H1 (cell line): ENCODE data around the gene MFNG. TPM values are rescaled to one million over a fixed set of nuclear protein-coding genes. Genes with fewer than 3 reads are reported as not detected.
A peak's percentile ranks its signal among the peaks of the same experiment; 100 is the strongest.

ENCODE experiments used
- CTCF ChIA-PET: fragments of 300-600 bp; sonication (Branson Sonifier 250); formaldehyde crosslinking; loops from one replicate; lab custom pipeline; 2021; ENCODE audit not compliant: partially characterized antibody; lab: Charles Lee
- POLR2A ChIA-PET: fragments of 300-600 bp; sonication (Branson Sonifier 250); formaldehyde crosslinking; loops from one replicate; lab custom pipeline; 2021; ENCODE audit warnings: inconsistent platforms; ENCODE audit not compliant: partially characterized antibody; lab: Charles Lee
- DNase-seq, 2 experiments: peaks; one replicate each; pipeline versions ENCODE4 v3.0.0 to v3.0.0-alpha.2; 2010 to 2022; ENCODE audit warnings: low spot score in 2 of 2, low read depth in 1 of 2, mixed read lengths in 1 of 2
- FAIRE-seq: peaks from 2 replicates; lab custom pipeline; 2011; peaks lifted over from hg19 to GRCh38; lab: Jason Lieb, UNC
- H2AFZ ChIP-seq: 2 replicates; pipeline ENCODE4 v1.8.1; 2012; ENCODE audit warnings: low read length, inconsistent platforms
- H2AK5ac ChIP-seq: 2 replicates; pipeline ENCODE4 v1.6.1; 2013; ENCODE audit warnings: low read depth, low read length
- H2BK120ac ChIP-seq: replicated peaks from 2 replicates; pipeline ENCODE3; 2013; ENCODE audit warnings: low read depth, low read length, inconsistent platforms
- H2BK12ac ChIP-seq: 2 replicates; pipeline ENCODE4 v1.6.1; 2013; ENCODE audit warnings: low read depth, low read length
- H2BK15ac ChIP-seq: 2 replicates; pipeline ENCODE4 v1.6.1; 2013; ENCODE audit warnings: low read length
- H2BK20ac ChIP-seq: 2 replicates; pipeline ENCODE4 v1.6.1; 2013; ENCODE audit warnings: low read length
- H2BK5ac ChIP-seq: 2 replicates; pipeline ENCODE4 v1.6.1; 2013; ENCODE audit warnings: low read depth, low read length
- H3K14ac ChIP-seq: 2 replicates; pipeline ENCODE4 v1.6.1; 2013; ENCODE audit warnings: inconsistent platforms; ENCODE audit not compliant: insufficient read length
- H3K18ac ChIP-seq: 2 replicates; pipeline ENCODE4 v1.6.1; 2013; ENCODE audit warnings: low read length; ENCODE audit errors: extremely low read depth
- H3K23ac ChIP-seq: 2 replicates; pipeline ENCODE4 v1.6.1; 2013; ENCODE audit warnings: inconsistent platforms; ENCODE audit not compliant: insufficient read length
- H3K23me2 ChIP-seq: 2 replicates; pipeline ENCODE4 v1.6.1; 2013; ENCODE audit warnings: low read depth, low read length
- H3K27ac ChIP-seq: 2 replicates; pipeline ENCODE4 v1.6.1; 2011; ENCODE audit warnings: low read depth, low read length, inconsistent platforms
- H3K27me3 ChIP-seq, 4 experiments: replicated peaks in 1 of 4; 1 replicate in 1 of 4; 2 replicates in 3 of 4; pipeline versions ENCODE4 v1.6.1 to v1.8.1; 2011 to 2013; ENCODE audit warnings: low read length in 3 of 4, mild to moderate bottlenecking in 3 of 4, inconsistent platforms in 2 of 4, mixed read lengths in 2 of 4, moderate library complexity in 1 of 4; ENCODE audit not compliant: control insufficient read depth in 3 of 4, insufficient read depth in 3 of 4; ENCODE audit errors: extremely low read depth in 1 of 4
- H3K36me3 ChIP-seq, 4 experiments: 2 replicates each; pipeline versions ENCODE4 v1.6.1 to v1.8.1; 2011 to 2013; ENCODE audit warnings: mild to moderate bottlenecking in 4 of 4, low read length in 3 of 4, moderate library complexity in 2 of 4, control low read depth in 1 of 4, inconsistent platforms in 1 of 4; ENCODE audit not compliant: insufficient read depth in 4 of 4, control insufficient read depth in 2 of 4
- H3K4ac ChIP-seq: replicated peaks from 2 replicates; pipeline ENCODE3; 2013; ENCODE audit warnings: low read length, low read depth, mixed read lengths, inconsistent platforms; ENCODE audit not compliant: insufficient read length
- H3K4me1 ChIP-seq, 4 experiments: replicated peaks in 1 of 4; 1 replicate in 1 of 4; 2 replicates in 3 of 4; pipeline versions ENCODE4 v1.6.1 to v1.8.1; 2011 to 2013; ENCODE audit warnings: low read length in 3 of 4, inconsistent platforms in 2 of 4, mixed read lengths in 1 of 4; ENCODE audit not compliant: insufficient read depth in 4 of 4, control insufficient read depth in 3 of 4
- H3K4me2 ChIP-seq, 2 experiments: 2 replicates each; pipeline versions ENCODE4 v1.6.1 to v1.8.1; 2011 to 2013; ENCODE audit warnings: low read depth in 2 of 2, low read length in 2 of 2, control low read depth in 1 of 2, inconsistent platforms in 1 of 2, mild to moderate bottlenecking in 1 of 2; ENCODE audit not compliant: insufficient read depth in 1 of 2
- H3K4me3 ChIP-seq, 4 experiments: fragments of 200-600, 300-600 bp in 1 of 4; sonication (generic), shearing (Covaris generic), sonication (Bioruptor Twin) in 1 of 4; 2 replicates each; pipeline versions ENCODE4 v1.5.1 to v1.8.1; 2011 to 2016; ENCODE audit warnings: low read length in 4 of 4, low read depth in 3 of 4, control low read depth in 2 of 4, inconsistent platforms in 2 of 4, mild to moderate bottlenecking in 2 of 4, mixed read lengths in 1 of 4, moderate library complexity in 1 of 4; ENCODE audit not compliant: insufficient read depth in 2 of 4; ENCODE audit errors: extremely low read depth in 1 of 4
- H3K56ac ChIP-seq: replicated peaks from 2 replicates; pipeline ENCODE3; 2013; ENCODE audit warnings: low read depth, mild to moderate bottlenecking, mixed read lengths, low read length, inconsistent platforms; ENCODE audit not compliant: insufficient read length
- H3K79me1 ChIP-seq: 2 replicates; pipeline ENCODE4 v1.6.1; 2013; ENCODE audit warnings: low read depth, low read length, control low read depth
- H3K79me2 ChIP-seq, 2 experiments: 2 replicates each; pipeline versions ENCODE4 v1.6.1 to v1.8.1; 2012 to 2013; ENCODE audit warnings: low read length in 2 of 2, mild to moderate bottlenecking in 2 of 2, inconsistent platforms in 1 of 2; ENCODE audit not compliant: insufficient read depth in 2 of 2, control insufficient read depth in 1 of 2
- H3K9ac ChIP-seq, 4 experiments: replicated peaks in 1 of 4; 1 replicate in 1 of 4; 2 replicates in 3 of 4; pipeline versions ENCODE4 v1.6.1 to v1.8.1; 2011 to 2013; ENCODE audit warnings: low read depth in 3 of 4, low read length in 3 of 4, control low read depth in 2 of 4, mild to moderate bottlenecking in 2 of 4, moderate library complexity in 2 of 4, inconsistent platforms in 1 of 4; ENCODE audit errors: extremely low read depth in 1 of 4
- H3K9me3 ChIP-seq, 2 experiments: 2 replicates each; pipeline versions ENCODE4 v1.6.1 to v1.8.1; 2012 to 2013; ENCODE audit warnings: mild to moderate bottlenecking in 2 of 2, moderate library complexity in 2 of 2, control low read depth in 1 of 2, inconsistent platforms in 1 of 2, low read depth in 1 of 2, low read length in 1 of 2, mixed read lengths in 1 of 2; ENCODE audit not compliant: insufficient read depth in 2 of 2
- H4K20me1 ChIP-seq, 2 experiments: replicated peaks in 1 of 2; 2 replicates each; pipeline versions ENCODE3 to v1.8.1; 2011 to 2013; ENCODE audit warnings: inconsistent platforms in 2 of 2, low read length in 2 of 2, mild to moderate bottlenecking in 1 of 2; ENCODE audit not compliant: insufficient read depth in 2 of 2, control insufficient read depth in 1 of 2
- H4K5ac ChIP-seq: 2 replicates; pipeline ENCODE4 v1.6.1; 2013; ENCODE audit warnings: low read length, low read depth, mixed read lengths, inconsistent platforms; ENCODE audit not compliant: insufficient read length
- H4K8ac ChIP-seq: 2 replicates; pipeline ENCODE4 v1.8.0; 2013; ENCODE audit warnings: mild to moderate bottlenecking, moderate library complexity, low read length, inconsistent platforms; ENCODE audit not compliant: insufficient read depth; ENCODE audit errors: extremely low read depth
- H4K91ac ChIP-seq: replicated peaks from 2 replicates; pipeline ENCODE3; 2013; ENCODE audit warnings: low read length, mixed read lengths, inconsistent platforms; ENCODE audit not compliant: insufficient read length
- ASH2L ChIP-seq: fragments of 200-600, 300-600 bp; sonication (generic); IDR thresholded peaks from one replicate; pipeline ENCODE4 v1.7.1; 2017; ENCODE audit warnings: low read length
- BACH1 ChIP-seq: IDR thresholded peaks from 2 replicates; pipeline ENCODE4 v1.6.1; 2012; ENCODE audit warnings: low read length, improper control_type of control experiment
- CBX5 ChIP-seq: fragments of 300-800, 300-1000 bp; sonication (generic); IDR thresholded peaks from 2 replicates; pipeline ENCODE4 v1.7.1; 2016; ENCODE audit warnings: antibody characterized with exemption, low read length, low read depth
- CEBPB ChIP-seq: IDR thresholded peaks from 2 replicates; pipeline ENCODE4 v1.6.1; 2012; ENCODE audit warnings: low read depth, low read length
- CTBP2 ChIP-seq: IDR thresholded peaks from 2 replicates; pipeline ENCODE4 v1.7.0; 2011; ENCODE audit warnings: borderline replicate concordance, mild to moderate bottlenecking, moderate library complexity, mixed read lengths, low read length; ENCODE audit not compliant: insufficient read depth, insufficient read length
- E2F6 ChIP-seq: IDR thresholded peaks from 2 replicates; pipeline ENCODE4 v1.6.1; 2012; ENCODE audit warnings: inconsistent platforms
- PHF8 ChIP-seq: fragments of 200-600 bp; sonication (generic); conservative IDR thresholded peaks from 2 replicates; pipeline ENCODE4 v1.7.1; 2012; ENCODE audit warnings: low read depth, mild to moderate bottlenecking, inconsistent platforms, low read length, moderate library complexity
- RBBP5 ChIP-seq: IDR thresholded peaks from 2 replicates; pipeline ENCODE4 v1.7.1; 2012; ENCODE audit warnings: low read depth, mild to moderate bottlenecking, inconsistent platforms, low read length, moderate library complexity, borderline replicate concordance
- SUZ12 ChIP-seq: fragments of 200-600 bp; sonication (generic); IDR thresholded peaks from 2 replicates; pipeline ENCODE4 v1.6.1; 2012; ENCODE audit warnings: mild to moderate bottlenecking, inconsistent platforms, low read length, moderate library complexity, mixed read lengths
- WGBS, 2 experiments: shearing (Covaris generic) in 1 of 2; methylation state at CpG; one replicate each; pipeline versions ENCODE4 v1.1.6 to v1.1.7; 2013 to 2015; ENCODE audit warnings: low lambda C conversion rate in 2 of 2, mixed read lengths in 2 of 2, inconsistent platforms in 1 of 2, low coverage in 1 of 2, missing lambda C conversion rate in 1 of 2; ENCODE audit not compliant: insufficient replicate concordance in 2 of 2, insufficient coverage in 1 of 2, insufficient read length in 1 of 2; ENCODE audit errors: extremely low coverage in 1 of 2, missing lambda C conversion rate in 1 of 2; 5-methylcytosine and 5-hydroxymethylcytosine counted together
- polyA plus RNA-seq, 7 experiments: library from polyadenylated mRNA; depleted of rRNA in 3 of 7; stranded (reverse) in 5 of 7; unstranded in 2 of 7; fragments of >200 nt in 5 of 7; fragments of 200-250 nt in 2 of 7; gene quantifications; 1 replicate in 5 of 7; 2 replicates in 1 of 7; 4 replicates in 1 of 7; pipeline versions ENCODE4 v1.2.1 to v1.2.3, GENCODE V29; 2011 to 2013; ENCODE audit warnings: missing spikeins in 2 of 7, mixed read lengths in 2 of 7
- total RNA-seq: library from RNA; stranded (reverse); fragmentation: NEBNext Ultra II Directional; extraction: Animal tissue kit (Norgen Biotek cat#: 25700); gene quantifications from 2 replicates; pipeline ENCODE4 v1.2.1, GENCODE V29; 2021

MFNG gene
- total and polyA plus RNA-seq, 2 of the 8 experiments (the other 6 are each of a cell fraction or from before 2014, with no cell fraction given): 1.7 to 5.5 TPM

DNA sequence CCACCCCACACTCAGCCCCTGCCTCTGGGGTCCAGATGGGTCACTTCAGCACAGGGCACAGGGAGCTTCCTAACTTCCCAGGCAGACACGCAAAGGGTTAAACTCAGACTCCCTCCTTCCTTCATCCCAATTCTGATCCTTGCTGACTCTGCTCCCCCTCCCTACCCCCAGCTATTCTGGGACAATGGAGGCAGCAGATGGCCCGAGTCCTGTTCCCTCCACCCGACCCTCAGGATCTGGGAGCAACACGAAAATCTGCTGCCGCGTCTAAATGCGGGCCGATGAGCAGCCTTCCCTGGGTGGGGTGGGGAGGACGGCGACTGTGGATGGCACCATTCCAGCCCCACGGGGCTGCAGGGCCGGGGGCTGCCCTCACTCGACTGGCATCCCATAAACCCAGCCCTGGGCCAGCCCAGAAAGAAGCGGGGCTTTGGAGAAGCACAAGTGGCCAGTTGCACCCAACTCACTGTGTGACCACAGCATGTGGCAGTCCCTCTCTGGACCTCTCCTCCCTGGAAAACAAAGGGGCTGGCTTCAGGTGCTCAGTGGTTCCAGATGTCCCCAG is 18.7 kb downstream of the MFNG start:
- 0 out of 2 replicates have a peak overlapping the region, but pooled peaks have one; percentile 14 for H2BK12ac ChIP-seq
- H3K18ac ChIP-seq: no peak overlapping the region
- H3K14ac ChIP-seq: no peak overlapping the region
- H3K36me3 ChIP-seq: no peaks in the 10 kb centered on the region; a peak in 1 of 8 replicates
- no peak overlapping the region for H4K8ac ChIP-seq
- no peaks in the 10 kb centered on the region; a peak in 1 of 4 replicates for H3K79me2 ChIP-seq
- H3K4me3 ChIP-seq: no peak overlapping the region
- no peak overlapping the region for H3K27ac ChIP-seq
- H4K91ac ChIP-seq: no peak overlapping the region
- no peaks in the 10 kb centered on the region; a peak in 1 of 7 replicates for H3K27me3 ChIP-seq
- no peak overlapping the region for H3K56ac ChIP-seq
- no peaks in the 10 kb centered on the region; a peak in 4 of 7 replicates for H3K4me1 ChIP-seq
- H3K23ac ChIP-seq: no peak overlapping the region
- FAIRE-seq: no peak
- H3K4me2 ChIP-seq: no peak overlapping the region
- no peaks in the 10 kb centered on the region; the same call in 1 of the 2 replicates for H3K23me2 ChIP-seq
- DNase-seq: no peak
- H2BK20ac ChIP-seq: no peak overlapping the region
- H2BK120ac ChIP-seq: no peak overlapping the region
- H4K5ac ChIP-seq: no peak overlapping the region
- H4K20me1 ChIP-seq: peaks cover 0 to 2% of the 10 kb centered on the region in 2 experiments
- no peak overlapping the region for H3K4ac ChIP-seq
- ChIA-PET POLR2A (interaction anchor here (0.6 kb wide), 1 partner anchor 161 kb away, joined by 3 read pairs; no protein-coding TSS in a partner anchor), CTCF (interaction anchor here (0.9 to 1.4 kb wide), 10 partner anchors 8 to 151 kb away, joined by 3 to 5 read pairs (median 4); partner anchors contain the start of gene MFNG)
- H2AFZ ChIP-seq: no peak overlapping the region
- 82% methylated on average over 14 of the region's 14 CpGs; no CpG with 5 or more reads in 1 of the 2 experiments for WGBS, 2 experiments
- H2BK15ac ChIP-seq: no peak overlapping the region
- no peak overlapping the region for H3K9ac ChIP-seq
- H3K79me1 ChIP-seq: no peaks in the 10 kb centered on the region
- no peak overlapping the region for H2BK5ac ChIP-seq
- H3K9me3 ChIP-seq: no peaks in the 10 kb centered on the region
- no peak overlapping the region for H2AK5ac ChIP-seq
- TF ChIP-seq CTBP2 (no peak), CBX5 (no peak), BACH1 (no peak), SUZ12 (no peak), RBBP5 (no peak), CEBPB (no peak), E2F6 (no peak), PHF8 (no peak), ASH2L (no peak)
